Peyer's patch (tissue), 4 donors: Measurements from ENCODE around the gene SYT8. TPM values are rescaled to one million over a fixed set of nuclear protein-coding genes. Genes with fewer than 3 reads are reported as not detected.

Experiments
- DNase-seq, 3 donors: peaks; one replicate each; pipeline ENCODE4 v3.0.0-alpha.2; 2017 to 2019
- H3K27ac ChIP-seq, 4 donors: fragments of 200-600 bp; sonication (generic); one replicate each; pipeline ENCODE4 v1.5.1; 2016 to 2019
- H3K27me3 ChIP-seq, 2 donors: fragments of 200-600 bp; sonication (generic); one replicate each; pipeline ENCODE4 v1.5.1; 2019
- H3K36me3 ChIP-seq, 3 donors: fragments of 200-600 bp; sonication (generic); one replicate each; pipeline ENCODE4 v1.5.1; 2016 to 2019
- H3K4me1 ChIP-seq, 4 donors: fragments of 200-600 bp; sonication (generic); one replicate each; pipeline ENCODE4 v1.5.1; 2016 to 2019
- H3K4me3 ChIP-seq, 4 donors: fragments of 200-600 bp; sonication (generic); 1 replicate in 3 of 4; 2 replicates in 1 of 4; pipeline ENCODE4 v1.5.1; 2016 to 2019; ENCODE audit warnings: mild to moderate bottlenecking in 1 of 4
- H3K9me3 ChIP-seq, 4 donors: fragments of 200-600 bp; sonication (generic); one replicate each; pipeline ENCODE4 v1.5.1; 2016 to 2019; ENCODE audit warnings: mild to moderate bottlenecking in 1 of 4
- POLR2A ChIP-seq, 2 donors: fragments of 450-650 bp; IDR thresholded peaks; one replicate each; pipeline ENCODE4 v1.5.1; 2017; ENCODE audit warnings: antibody characterized with exemption in 2 of 2, mild to moderate bottlenecking in 2 of 2, moderate library complexity in 2 of 2
- total RNA-seq, 4 donors: library from RNA; depleted of rRNA; stranded (reverse); fragments of >200 nt; gene quantifications; one replicate each; pipeline ENCODE4 v1.1.0, GENCODE V29; 2016
- TF ChIP-seq, protein P1 (sequence below), 6 experiments: fragments of 450-650 bp in 4 of 6; fragments of 200-600 bp in 2 of 6; sonication (generic) in 1 of 6; IDR thresholded peaks; one replicate each; pipeline ENCODE4 v1.5.1; 2017 to 2019; ENCODE audit warnings: antibody characterized with exemption in 6 of 6, mild to moderate bottlenecking in 3 of 6, moderate library complexity in 1 of 6

SYT8 gene, protein sequence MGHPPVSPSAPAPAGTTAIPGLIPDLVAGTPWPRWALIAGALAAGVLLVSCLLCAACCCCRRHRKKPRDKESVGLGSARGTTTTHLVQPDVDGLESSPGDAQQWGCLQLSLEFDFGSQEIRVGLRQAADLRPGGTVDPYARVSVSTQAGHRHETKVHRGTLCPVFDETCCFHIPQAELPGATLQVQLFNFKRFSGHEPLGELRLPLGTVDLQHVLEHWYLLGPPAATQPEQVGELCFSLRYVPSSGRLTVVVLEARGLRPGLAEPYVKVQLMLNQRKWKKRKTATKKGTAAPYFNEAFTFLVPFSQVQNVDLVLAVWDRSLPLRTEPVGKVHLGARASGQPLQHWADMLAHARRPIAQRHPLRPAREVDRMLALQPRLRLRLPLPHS
- 10 to 100 TPM in 3 of 4 donors, not detected in 1; 21.3 to 57.6 (median 44.6) TPM for total RNA-seq

- peaks cover 13 to 63% (median 26%) of the 10 kb centered on the region in 4 donors for H3K4me1 ChIP-seq
- TF ChIP-seq, protein P1, sequence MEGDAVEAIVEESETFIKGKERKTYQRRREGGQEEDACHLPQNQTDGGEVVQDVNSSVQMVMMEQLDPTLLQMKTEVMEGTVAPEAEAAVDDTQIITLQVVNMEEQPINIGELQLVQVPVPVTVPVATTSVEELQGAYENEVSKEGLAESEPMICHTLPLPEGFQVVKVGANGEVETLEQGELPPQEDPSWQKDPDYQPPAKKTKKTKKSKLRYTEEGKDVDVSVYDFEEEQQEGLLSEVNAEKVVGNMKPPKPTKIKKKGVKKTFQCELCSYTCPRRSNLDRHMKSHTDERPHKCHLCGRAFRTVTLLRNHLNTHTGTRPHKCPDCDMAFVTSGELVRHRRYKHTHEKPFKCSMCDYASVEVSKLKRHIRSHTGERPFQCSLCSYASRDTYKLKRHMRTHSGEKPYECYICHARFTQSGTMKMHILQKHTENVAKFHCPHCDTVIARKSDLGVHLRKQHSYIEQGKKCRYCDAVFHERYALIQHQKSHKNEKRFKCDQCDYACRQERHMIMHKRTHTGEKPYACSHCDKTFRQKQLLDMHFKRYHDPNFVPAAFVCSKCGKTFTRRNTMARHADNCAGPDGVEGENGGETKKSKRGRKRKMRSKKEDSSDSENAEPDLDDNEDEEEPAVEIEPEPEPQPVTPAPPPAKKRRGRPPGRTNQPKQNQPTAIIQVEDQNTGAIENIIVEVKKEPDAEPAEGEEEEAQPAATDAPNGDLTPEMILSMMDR (IDR thresholded peaks at IDR 0.05) = no peak
- no peak for TF ChIP-seq POLR2A (IDR thresholded peaks at IDR 0.05)
- peak within 1 kb of the TSS in 1 of 4 donors; percentile 11 for H3K4me3 ChIP-seq
- H3K27ac ChIP-seq = peak within 1 kb of the TSS in 3 of 4 donors; percentile 83 to 94 (median 90)
- no peak for DNase-seq
- no peaks in the 10 kb centered on the region for H3K27me3 ChIP-seq
- H3K36me3 ChIP-seq = no peaks in the 10 kb centered on the region
- H3K9me3 ChIP-seq = no peaks in the 10 kb centered on the region
These were observed at the start of gene SYT8 for GRCh38 chr11:1834779-1835670. SYT8 (plus strand) TSS chr11:1834990; CDS start chr11:1835106, 116 bp downstream.

- TF ChIP-seq, protein P1 (IDR thresholded peaks at IDR 0.05) = no peak
- TF ChIP-seq POLR2A (IDR thresholded peaks at IDR 0.05) = no peak
- H3K4me3 ChIP-seq = no peak overlapping the region
- H3K36me3 ChIP-seq = no peaks in the 10 kb centered on the region
- peak overlapping the region in 1 of 4 donors; percentile 8 for H3K27ac ChIP-seq
- no peaks in the 10 kb centered on the region for H3K9me3 ChIP-seq
- DNase-seq = peak in 2 of 3 donors; percentile 16 to 52
- H3K4me1 ChIP-seq = peaks cover 0 to 11% (median 5%) of the 10 kb centered on the region in 4 donors
- no peaks in the 10 kb centered on the region for H3K27me3 ChIP-seq
These were observed 48.9 kb upstream of the SYT8 start for GRCh38 chr11:1785749-1786413.

DNA sequence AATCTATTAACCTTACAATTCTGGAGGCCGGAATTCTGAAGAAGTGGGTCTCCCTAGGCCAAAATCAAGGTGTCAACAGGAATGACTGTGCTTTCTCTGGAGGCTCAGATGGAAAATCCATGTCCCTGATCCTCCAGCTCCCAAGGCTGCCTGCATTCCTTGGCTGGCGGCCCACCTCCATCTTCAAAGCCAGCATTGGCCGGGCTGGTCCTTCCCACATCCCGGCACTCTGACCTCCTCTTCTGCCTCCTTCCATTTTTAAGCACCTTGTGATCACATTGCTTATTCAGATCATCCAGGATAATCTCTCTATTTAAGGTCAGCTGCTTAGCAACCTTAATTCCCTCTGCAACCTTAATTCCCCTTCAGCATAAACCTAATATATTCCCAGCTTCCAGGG, 48.3 kb upstream of the SYT8 start:
- Histone ChIP-seq H3K4me1 (peaks cover 0 to 5% (median 2%) of the 10 kb centered on the region in 4 donors), H3K9me3 (no peaks in the 10 kb centered on the region), H3K27ac (no peak overlapping the region), H3K4me3 (no peak overlapping the region), H3K27me3 (no peaks in the 10 kb centered on the region), H3K36me3 (no peaks in the 10 kb centered on the region)
- peak in 1 of 3 donors; percentile 10 for DNase-seq
- no peak for TF ChIP-seq POLR2A (IDR thresholded peaks at IDR 0.05)
- TF ChIP-seq, protein P1 (IDR thresholded peaks at IDR 0.05) = no peak

GRCh38 chr11:1791912-1792311, 42.9 kb upstream of the SYT8 start:
- no peak overlapping the region for H3K4me3 ChIP-seq
- H3K9me3 ChIP-seq = no peaks in the 10 kb centered on the region
- H3K36me3 ChIP-seq = no peaks in the 10 kb centered on the region
- H3K4me1 ChIP-seq = no peaks in the 10 kb centered on the region
- H3K27me3 ChIP-seq = no peaks in the 10 kb centered on the region
- TF ChIP-seq, protein P1 (IDR thresholded peaks at IDR 0.05) = no peak
- TF ChIP-seq POLR2A (IDR thresholded peaks at IDR 0.05) = no peak
- H3K27ac ChIP-seq = no peak overlapping the region
- DNase-seq = peak in 1 of 3 donors; percentile 66

DNA sequence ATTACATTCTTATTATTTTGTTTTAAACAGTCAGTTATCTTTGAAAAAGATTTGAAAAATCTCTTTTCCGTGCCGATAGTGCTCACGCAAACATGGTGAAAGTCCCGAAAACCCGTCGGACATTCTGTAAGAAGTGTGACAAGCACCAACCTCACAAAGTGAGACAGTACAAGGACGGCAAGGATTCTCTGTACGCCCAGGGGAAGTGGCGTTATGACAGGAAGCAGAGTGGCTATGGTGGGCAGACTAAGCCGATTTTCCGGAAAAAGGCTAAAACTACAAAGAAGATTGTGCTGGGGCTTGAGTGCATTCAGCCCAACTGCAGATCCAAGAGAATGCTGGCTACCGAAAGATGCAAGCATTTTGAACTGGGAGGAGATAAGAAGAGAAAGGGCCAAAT, 42.3 kb upstream of the SYT8 start:
- Histone ChIP-seq H3K36me3 (no peaks in the 10 kb centered on the region), H3K9me3 (no peaks in the 10 kb centered on the region), H3K4me1 (no peaks in the 10 kb centered on the region), H3K27me3 (no peaks in the 10 kb centered on the region), H3K27ac (no peak overlapping the region), H3K4me3 (no peak overlapping the region)
- no peak for TF ChIP-seq POLR2A (IDR thresholded peaks at IDR 0.05)
- TF ChIP-seq, protein P1 (IDR thresholded peaks at IDR 0.05) = no peak
- DNase-seq = no peak
